ENCODE measurements around the gene ATP8B1. TPM values are rescaled to one million over a fixed set of nuclear protein-coding genes. Genes with fewer than 3 reads are reported as not detected.

Gene ATP8B1
- total RNA-seq, 2 experiments from 2014 or later = not detected

DNA sequence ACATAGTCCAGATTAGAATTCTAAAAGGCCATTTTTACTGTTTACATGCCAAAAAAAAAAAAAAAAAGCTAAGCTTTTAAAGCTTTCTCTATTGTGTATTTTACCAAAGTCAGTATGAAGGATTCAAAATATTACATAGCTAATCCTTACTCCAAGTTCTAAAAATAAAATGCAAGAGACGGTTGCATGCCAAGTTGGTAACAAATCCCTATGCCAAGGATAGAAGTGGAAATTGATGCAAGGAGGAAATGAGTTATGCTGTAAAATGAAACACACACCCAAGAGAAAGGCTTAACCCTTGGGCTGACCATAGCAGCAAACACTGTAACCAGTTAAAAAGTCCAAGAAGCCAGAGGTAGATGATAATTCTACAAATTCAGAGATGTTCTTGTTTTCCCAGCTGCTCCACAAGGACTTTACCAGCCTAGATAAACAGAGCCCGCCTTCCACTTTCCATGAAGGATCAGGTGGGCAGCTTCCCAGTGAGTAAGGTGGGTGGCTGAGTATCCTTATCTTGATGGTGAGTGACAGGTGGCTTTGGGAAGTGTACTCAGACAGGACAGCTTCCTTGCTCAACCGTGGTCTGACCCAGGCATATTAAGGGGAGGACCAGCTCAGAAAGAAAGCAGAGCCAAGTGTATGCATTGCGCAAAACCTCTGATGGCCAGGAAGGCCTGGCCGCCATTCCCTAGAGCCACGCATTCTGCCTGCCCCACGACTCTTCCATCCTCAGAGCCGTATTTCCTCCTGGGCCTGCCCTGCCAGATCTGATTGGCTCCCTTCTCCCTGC lies 34.4 kb downstream of the ATP8B1 start:
- CTCF ChIA-PET = interaction anchor here (0.7 kb wide), 1 partner anchor 40 kb away, joined by 3 read pairs; no protein-coding TSS in a partner anchor
- Histone ChIP-seq H3K27ac (ENCODE audit: low read depth in 1 of 2, low read length in 2 of 2) (no peak overlapping the region), H3K9me3 (ENCODE audit: control insufficient read depth in 1 of 2, insufficient read depth in 1 of 2, low read length in 2 of 2) (no peaks in the 10 kb centered on the region), H3K36me3 (ENCODE audit: insufficient read depth, low read length) (no peaks in the 10 kb centered on the region), H3K4me1 (ENCODE audit: insufficient read depth, low read length) (no peaks in the 10 kb centered on the region), H3K4me3 (ENCODE audit: low read length) (no peak overlapping the region), H3K27me3 (ENCODE audit: control insufficient read depth in 1 of 2, insufficient read depth in 2 of 2, low read length in 2 of 2) (no peaks in the 10 kb centered on the region)
- POLR2A ChIA-PET = no interaction called here
- Mint-ChIP-seq H3K4me3 (no peak overlapping the region), H3K9me3 (no peaks in the 10 kb centered on the region), H3K36me3 (ENCODE audit: low read depth) (no peaks in the 10 kb centered on the region), H3K27me3 (no peaks in the 10 kb centered on the region), H3K4me1 (ENCODE audit: low read depth) (no peaks in the 10 kb centered on the region), H3K27ac (no peak overlapping the region)
- ATAC-seq (ENCODE audit: poor library complexity) (no peak), DNase-seq (no peak)
- intact Hi-C loops (cut with DNase I, micrococcal nuclease) = no loop called here
- TF ChIP-seq CTCF (IDR thresholded peaks at IDR 0.05) = no peak

DNA sequence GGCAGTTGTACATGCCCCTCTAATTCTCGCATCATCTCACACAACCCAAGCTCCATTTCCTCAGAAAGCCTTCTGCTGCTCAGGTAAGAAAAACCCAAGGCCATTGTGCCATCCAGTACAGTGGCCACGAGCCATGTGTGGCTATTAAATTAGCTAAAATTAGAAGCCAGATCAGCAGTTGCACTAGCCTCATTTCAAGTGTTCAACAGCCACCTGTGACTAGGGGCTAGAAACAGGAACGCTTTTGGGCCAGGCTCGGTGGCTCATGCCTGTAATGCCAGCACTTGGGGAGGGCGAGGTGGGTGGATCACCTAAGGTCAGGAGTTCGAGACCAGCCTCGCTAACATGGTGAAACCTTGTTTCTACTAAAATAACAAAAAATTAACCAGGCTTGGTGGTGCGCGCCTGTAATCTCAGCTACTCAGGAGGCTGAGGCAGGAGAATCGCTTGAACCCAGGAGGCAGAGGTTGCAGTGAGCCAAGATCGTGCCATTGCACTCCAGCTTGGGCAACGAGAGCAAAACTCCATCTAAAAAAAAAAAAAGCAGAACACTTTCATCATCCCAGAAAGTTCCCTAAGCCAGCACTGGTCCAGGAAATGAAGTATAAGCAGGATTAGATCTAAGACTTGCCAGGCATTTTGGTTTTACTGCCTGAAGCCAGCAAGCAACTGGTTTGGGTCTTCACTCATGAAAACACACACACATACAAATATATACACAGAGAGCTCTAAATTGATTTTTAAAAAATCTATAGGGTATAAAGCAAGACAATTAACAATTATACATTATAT lies 35.7 kb downstream of the ATP8B1 start:
- DNase-seq = no peak
- CTCF ChIA-PET = no interaction called here
- Mint-ChIP-seq H3K4me1 (ENCODE audit: low read depth) (no peaks in the 10 kb centered on the region), H3K9me3 (no peaks in the 10 kb centered on the region), H3K27me3 (no peaks in the 10 kb centered on the region), H3K36me3 (ENCODE audit: low read depth) (no peaks in the 10 kb centered on the region), H3K27ac (no peak overlapping the region), H3K4me3 (no peak overlapping the region)
- ATAC-seq (ENCODE audit: poor library complexity) = no peak
- no peak overlapping the region for H3K4me3 ChIP-seq (ENCODE audit: low read length)
- intact Hi-C loops (cut with DNase I, micrococcal nuclease) = no loop called here
- no peak overlapping the region for H3K27ac ChIP-seq (ENCODE audit: low read depth in 1 of 2, low read length in 2 of 2)
- H3K4me1 ChIP-seq (ENCODE audit: insufficient read depth, low read length) = no peaks in the 10 kb centered on the region
- H3K27me3 ChIP-seq (ENCODE audit: control insufficient read depth in 1 of 2, insufficient read depth in 2 of 2, low read length in 2 of 2) = no peaks in the 10 kb centered on the region
- TF ChIP-seq CTCF (IDR thresholded peaks at IDR 0.05) = no peak
- no peaks in the 10 kb centered on the region for H3K9me3 ChIP-seq (ENCODE audit: control insufficient read depth in 1 of 2, insufficient read depth in 1 of 2, low read length in 2 of 2)
- H3K36me3 ChIP-seq (ENCODE audit: insufficient read depth, low read length) = no peaks in the 10 kb centered on the region
- POLR2A ChIA-PET = no interaction called here

GRCh38 chr18:57764995-57765394 lies 38.1 kb downstream of the ATP8B1 start:
- no peak overlapping the region for H3K4me3 ChIP-seq (ENCODE audit: low read length)
- ChIA-PET CTCF (no interaction called here), POLR2A (no interaction called here)
- no peaks in the 10 kb centered on the region for H3K36me3 ChIP-seq (ENCODE audit: insufficient read depth, low read length)
- no peak for ATAC-seq (ENCODE audit: poor library complexity)
- Mint-ChIP-seq H3K36me3 (ENCODE audit: low read depth) (no peaks in the 10 kb centered on the region), H3K27me3 (no peaks in the 10 kb centered on the region), H3K9me3 (no peaks in the 10 kb centered on the region), H3K4me3 (no peak overlapping the region), H3K4me1 (ENCODE audit: low read depth) (no peaks in the 10 kb centered on the region), H3K27ac (no peak overlapping the region)
- no peaks in the 10 kb centered on the region for H3K4me1 ChIP-seq (ENCODE audit: insufficient read depth, low read length)
- intact Hi-C loops (cut with DNase I, micrococcal nuclease) = no loop called here
- DNase-seq = no peak
- no peak overlapping the region for H3K27ac ChIP-seq (ENCODE audit: low read depth in 1 of 2, low read length in 2 of 2)
- no peak for TF ChIP-seq CTCF (IDR thresholded peaks at IDR 0.05)
- no peaks in the 10 kb centered on the region for H3K9me3 ChIP-seq (ENCODE audit: control insufficient read depth in 1 of 2, insufficient read depth in 1 of 2, low read length in 2 of 2)
- H3K27me3 ChIP-seq (ENCODE audit: control insufficient read depth in 1 of 2, insufficient read depth in 2 of 2, low read length in 2 of 2) = no peaks in the 10 kb centered on the region
